IMR-90 (cell line): ENCODE measurements around the gene LMOD2.

ENCODE experiments used
- CEBPB ChIP-seq: IDR thresholded peaks from 2 replicates; pipeline ENCODE4 v1.6.1; 2012; ENCODE audit warnings: low read depth, low read length, improper control_type of control experiment
- CTCF ChIP-seq: conservative IDR thresholded peaks from 2 replicates; pipeline ENCODE4 v1.5.1; 2012; ENCODE audit warnings: mild to moderate bottlenecking, low read depth, low read length, improper control_type of control experiment
- ELK1 ChIP-seq: fragments of 150-350 bp; IDR thresholded peaks from 2 replicates; pipeline ENCODE4 v1.6.1; 2016; ENCODE audit warnings: low read depth, mild to moderate bottlenecking, low read length, moderate library complexity, borderline replicate concordance
- POLR2A ChIP-seq: IDR thresholded peaks from 2 replicates; pipeline ENCODE4 v1.6.1; 2012; ENCODE audit warnings: mild to moderate bottlenecking, low read depth, low read length
- RAD21 ChIP-seq: IDR thresholded peaks from 2 replicates; pipeline ENCODE4 v1.6.1; 2012; ENCODE audit warnings: low read length, improper control_type of control experiment

- TF ChIP-seq ELK1 (no peak), POLR2A (no peak), RAD21 (no peak), CEBPB (no peak), CTCF (no peak)
Observed at GRCh38 chr7:123627851-123628250, 27.8 kb upstream of the LMOD2 start.
